Neutrophil (primary cell): ENCODE data around the gene ABCB10.
A peak's percentile ranks its signal among the peaks of the same experiment; 100 is the strongest.

Source experiments
- H3K27ac ChIP-seq: fragments of 200-600 bp; sonication (generic); 2 replicates; pipeline ENCODE4 v1.5.1; 2016; ENCODE audit warnings: mild to moderate bottlenecking, moderate library complexity
- H3K27me3 ChIP-seq: fragments of 200-600 bp; sonication (generic); 2 replicates; pipeline ENCODE4 v1.6.0; 2016; ENCODE audit warnings: mild to moderate bottlenecking
- H3K36me3 ChIP-seq: fragments of 200-600 bp; sonication (generic); 2 replicates; pipeline ENCODE4 v1.5.1; 2017
- H3K4me1 ChIP-seq, 2 experiments: fragments of 200-600 bp in 1 of 2; sonication (generic) in 1 of 2; 1 replicate in 1 of 2; 2 replicates in 1 of 2; pipeline versions ENCODE4 v1.5.1 to v1.6.1; 2013 to 2016; ENCODE audit warnings: low read depth in 1 of 2, low read length in 1 of 2, mild to moderate bottlenecking in 1 of 2, moderate library complexity in 1 of 2; ENCODE audit not compliant: control insufficient read depth in 1 of 2, insufficient read depth in 1 of 2
- H3K4me3 ChIP-seq, 2 experiments: fragments of 200-600 bp in 1 of 2; sonication (generic) in 1 of 2; 1 replicate in 1 of 2; 2 replicates in 1 of 2; pipeline ENCODE4 v1.5.1; 2013 to 2016; ENCODE audit warnings: low read depth in 1 of 2, low read length in 1 of 2, mild to moderate bottlenecking in 1 of 2, moderate library complexity in 1 of 2
- H3K9me3 ChIP-seq: fragments of 200-600 bp; sonication (generic); 2 replicates; pipeline ENCODE4 v1.5.1; 2016
- CTCF ChIP-seq: fragments of 200-600 bp; sonication (generic); IDR thresholded peaks from 2 replicates; pipeline ENCODE4 v1.5.1; 2016; ENCODE audit warnings: antibody characterized with exemption

The ABCB10 gene

GRCh38 chr1:229558460-229559335 lies at the start of gene ABCB10:
Gene ABCB10 (minus strand): TSS chr1:229558707. CDS start chr1:229558652, 55 bp downstream.
- Histone ChIP-seq H3K36me3 (no peaks in the 10 kb centered on the region), H3K27me3 (no peaks in the 10 kb centered on the region), H3K4me1 (peaks cover 25 to 28% of the 10 kb centered on the region in 2 experiments), H3K4me3 (peak within 1 kb of the TSS; percentile 81 to 89), H3K9me3 (no peaks in the 10 kb centered on the region), H3K27ac (peak within 1 kb of the TSS; percentile 83)
- TF ChIP-seq CTCF: peak; percentile 64

- H3K27me3 ChIP-seq: no peaks in the 10 kb centered on the region
- no peaks in the 10 kb centered on the region for H3K9me3 ChIP-seq
- H3K27ac ChIP-seq: no peak overlapping the region
- peaks cover 87% of the 10 kb centered on the region for H3K36me3 ChIP-seq
- no peaks in the 10 kb centered on the region for H3K4me1 ChIP-seq
- no peak overlapping the region for H3K4me3 ChIP-seq
- no peak for TF ChIP-seq CTCF
Observed at GRCh38 chr1:229607370-229607769, 48.9 kb upstream of the ABCB10 start.

GRCh38 chr1:229603371-229604005 lies 45.0 kb upstream of the ABCB10 start:
- no peaks in the 10 kb centered on the region for H3K4me1 ChIP-seq
- peaks cover 76% of the 10 kb centered on the region for H3K36me3 ChIP-seq
- TF ChIP-seq CTCF: no peak
- no peaks in the 10 kb centered on the region for H3K9me3 ChIP-seq
- H3K27me3 ChIP-seq: no peaks in the 10 kb centered on the region
- no peak overlapping the region for H3K4me3 ChIP-seq
- no peak overlapping the region for H3K27ac ChIP-seq

GRCh38 chr1:229600229-229600628 lies 41.7 kb upstream of the ABCB10 start:
- Histone ChIP-seq H3K36me3 (peaks cover 62% of the 10 kb centered on the region), H3K4me1 (no peaks in the 10 kb centered on the region), H3K4me3 (no peak overlapping the region), H3K27me3 (no peaks in the 10 kb centered on the region), H3K27ac (no peak overlapping the region), H3K9me3 (no peaks in the 10 kb centered on the region)
- no peak for TF ChIP-seq CTCF

- H3K36me3 ChIP-seq: peaks cover 60% of the 10 kb centered on the region
- TF ChIP-seq CTCF: no peak
- no peak overlapping the region for H3K27ac ChIP-seq
- no peaks in the 10 kb centered on the region for H3K4me1 ChIP-seq
- no peak overlapping the region for H3K4me3 ChIP-seq
- no peaks in the 10 kb centered on the region for H3K9me3 ChIP-seq
- no peaks in the 10 kb centered on the region for H3K27me3 ChIP-seq
Observed at GRCh38 chr1:229599218-229599954, 40.9 kb upstream of the ABCB10 start.
